IMR-90 (cell line): ENCODE data around the gene CXCL8. TPM values are rescaled to one million over a fixed set of nuclear protein-coding genes. Genes with fewer than 3 reads are reported as not detected.

Source experiments
- ATAC-seq: fragments of 200-7000 bp; cut with Tn5 transposase; 2 replicates; pipeline ENCODE4 v1.9.1; 2020; ENCODE audit warnings: low read depth, mild to moderate bottlenecking, moderate library complexity
- BruUV-seq: library from RNA; stranded (reverse); fragments of 400-500 nt; replicated peaks from 2 replicates; lab custom pipeline; 2021; lab: Mats Ljungman, UMichigan
- CTCF ChIA-PET: fragments of 300-600 bp; formaldehyde crosslinking; extraction: SDS; loops from one replicate; lab custom pipeline; 2021; ENCODE audit warnings: antibody characterized with exemption; lab: Yijun Ruan, JAX
- POLR2A ChIA-PET: fragments of 300-600 bp; sonication (Branson Sonifier 250); formaldehyde crosslinking; loops from one replicate; lab custom pipeline; 2022; ENCODE audit warnings: antibody characterized with exemption; ENCODE audit not compliant: unreplicated experiment; lab: Charles Lee
- DNase-seq: peaks from one replicate; pipeline ENCODE4 v3.0.0; 2013
- H2AFZ ChIP-seq: replicated peaks from 2 replicates; pipeline ENCODE3; 2013; ENCODE audit warnings: low read length, mild to moderate bottlenecking; ENCODE audit not compliant: poor library complexity
- H2AK5ac ChIP-seq: 2 replicates; pipeline ENCODE4 v1.6.1; 2013; ENCODE audit warnings: low read depth, low read length, inconsistent platforms
- H2AK9ac ChIP-seq: replicated peaks from 2 replicates; pipeline ENCODE3; 2013; ENCODE audit warnings: mild to moderate bottlenecking, low read depth, low read length, moderate library complexity; ENCODE audit not compliant: poor library complexity
- H2BK120ac ChIP-seq: 2 replicates; pipeline ENCODE4 v1.6.1; 2013; ENCODE audit warnings: low read depth, low read length, inconsistent platforms
- H2BK15ac ChIP-seq: 3 replicates; pipeline ENCODE4 v1.6.1; 2013; ENCODE audit warnings: low read depth, low read length, inconsistent platforms
- H2BK20ac ChIP-seq: 2 replicates; pipeline ENCODE4 v1.6.1; 2013; ENCODE audit warnings: low read depth, mild to moderate bottlenecking, inconsistent platforms, low read length, moderate library complexity
- H2BK5ac ChIP-seq: 2 replicates; pipeline ENCODE4 v1.6.1; 2013; ENCODE audit warnings: mild to moderate bottlenecking, low read depth, low read length, inconsistent platforms; ENCODE audit not compliant: poor library complexity, severe bottlenecking
- H3K14ac ChIP-seq: replicated peaks from 2 replicates; pipeline ENCODE4 v1.6.1; 2013; ENCODE audit warnings: low read depth, low read length, inconsistent platforms
- H3K18ac ChIP-seq: 2 replicates; pipeline ENCODE4 v1.6.1; 2013; ENCODE audit warnings: low read depth, low read length, control low read depth
- H3K23ac ChIP-seq: 2 replicates; pipeline ENCODE4 v1.6.1; 2013; ENCODE audit warnings: low read depth, low read length, inconsistent platforms
- H3K27ac ChIP-seq: 2 replicates; pipeline ENCODE4 v1.5.1; 2013; ENCODE audit warnings: mild to moderate bottlenecking, control low read depth, low read length; ENCODE audit not compliant: insufficient read depth
- H3K27me3 ChIP-seq: 2 replicates; pipeline ENCODE4 v1.6.1; 2013; ENCODE audit warnings: low read length; ENCODE audit not compliant: control insufficient read depth, insufficient read depth
- H3K36me3 ChIP-seq: 2 replicates; pipeline ENCODE4 v1.6.1; 2013; ENCODE audit warnings: low read length, mixed read lengths; ENCODE audit not compliant: control insufficient read depth, insufficient read depth
- H3K4ac ChIP-seq: 2 replicates; pipeline ENCODE4 v1.6.1; 2013; ENCODE audit warnings: low read depth, low read length, inconsistent platforms
- H3K4me1 ChIP-seq: 2 replicates; pipeline ENCODE4 v1.6.1; 2013; ENCODE audit warnings: low read length, mixed read lengths; ENCODE audit not compliant: control insufficient read depth, insufficient read depth
- H3K4me2 ChIP-seq: 2 replicates; pipeline ENCODE4 v1.6.1; 2013; ENCODE audit warnings: low read depth, mild to moderate bottlenecking, control low read depth, low read length, moderate library complexity
- H3K4me3 ChIP-seq: 2 replicates; pipeline ENCODE4 v1.5.1; 2013; ENCODE audit warnings: low read depth, mild to moderate bottlenecking, control low read depth, low read length, moderate library complexity; ENCODE audit not compliant: insufficient read depth
- H3K56ac ChIP-seq: 2 replicates; pipeline ENCODE4 v1.6.1; 2013; ENCODE audit warnings: low read length, inconsistent platforms; ENCODE audit not compliant: insufficient read depth; ENCODE audit errors: extremely low read depth
- H3K79me1 ChIP-seq, 2 experiments: 2 replicates each; pipeline ENCODE4 v1.6.1; 2013; ENCODE audit warnings: low read length in 2 of 2, inconsistent platforms in 1 of 2, low read depth in 1 of 2
- H3K9ac ChIP-seq: 2 replicates; pipeline ENCODE4 v1.6.1; 2013; ENCODE audit warnings: low read depth, low read length, control low read depth
- H3K9me1 ChIP-seq: 2 replicates; pipeline ENCODE4 v1.6.1; 2013; ENCODE audit warnings: low read length, inconsistent platforms; ENCODE audit not compliant: insufficient read depth
- H3K9me3 ChIP-seq: 2 replicates; pipeline ENCODE4 v1.6.1; 2013; ENCODE audit warnings: low read length; ENCODE audit not compliant: control insufficient read depth, insufficient read depth
- H4K20me1 ChIP-seq: 2 replicates; pipeline ENCODE4 v1.6.1; 2013; ENCODE audit warnings: low read length, inconsistent platforms; ENCODE audit not compliant: insufficient read depth
- H4K5ac ChIP-seq: 2 replicates; pipeline ENCODE4 v1.6.1; 2013; ENCODE audit warnings: mild to moderate bottlenecking, low read depth, low read length, control low read depth
- H4K8ac ChIP-seq, 2 experiments: 2 replicates each; pipeline ENCODE4 v1.6.1; 2013; ENCODE audit warnings: low read depth in 2 of 2, low read length in 2 of 2, control low read depth in 1 of 2, inconsistent platforms in 1 of 2
- H4K91ac ChIP-seq: 2 replicates; pipeline ENCODE4 v1.6.1; 2013; ENCODE audit warnings: low read depth, low read length, inconsistent platforms; ENCODE audit not compliant: insufficient read depth
- CHD1 ChIP-seq: IDR thresholded peaks from 2 replicates; pipeline ENCODE4 v1.6.1; 2012; ENCODE audit warnings: low read depth, low read length, improper control_type of control experiment
- FOS ChIP-seq: fragments of 150-350 bp; IDR thresholded peaks from 2 replicates; pipeline ENCODE4 v1.6.1; 2016; ENCODE audit warnings: low read depth, low read length
- RCOR1 ChIP-seq: IDR thresholded peaks from 2 replicates; pipeline ENCODE4 v1.6.1; 2012; ENCODE audit warnings: mild to moderate bottlenecking, low read length, improper control_type of control experiment; ENCODE audit not compliant: insufficient replicate concordance
- RFX5 ChIP-seq: IDR thresholded peaks from 2 replicates; pipeline ENCODE4 v1.8.0; 2012; ENCODE audit warnings: low read depth, mild to moderate bottlenecking, low read length, moderate library complexity
- SMC3 ChIP-seq: fragments of 150-350 bp; IDR thresholded peaks from 2 replicates; pipeline ENCODE4 v1.6.1; 2016; ENCODE audit warnings: low read depth, mild to moderate bottlenecking, antibody characterized with exemption, low read length, moderate library complexity
- whole genome bisulfite sequencing, 2 experiments: methylation state at CpG; one replicate each; pipeline versions ENCODE4 v1.1.5 to v1.1.7; 2013; ENCODE audit warnings: missing lambda C conversion rate in 2 of 2; ENCODE audit not compliant: insufficient read length in 1 of 2; ENCODE audit errors: extremely low coverage in 2 of 2; 5-methylcytosine and 5-hydroxymethylcytosine counted together
- dilution Hi-C: fragments of 300-500 bp; cut with HindIII; formaldehyde crosslinking; loops from one replicate; pipeline ENCODE4 v1.14.3; 2018; ENCODE audit warnings: low sequenced_read_pairs; ENCODE audit not compliant: unreplicated experiment
- in situ Hi-C: fragments of 300-500 bp; cut with MboI; formaldehyde crosslinking; loops from 3 replicates; pipeline ENCODE4 v1.14.3; 2019; ENCODE audit warnings: low sequenced_read_pairs, inconsistent platforms, mixed read lengths
- intact Hi-C: fragments of 100-400 bp; cut with micrococcal nuclease; formaldehyde crosslinking; loops from 2 replicates; pipeline ENCODE4 v1.10.0; 2022
- polyA plus RNA-seq, 3 experiments: library from polyadenylated mRNA; depleted of rRNA; stranded (reverse); fragments of >200 nt; gene quantifications; 2 replicates each; pipeline ENCODE4 v1.2.3, GENCODE V29; 2012; ENCODE audit warnings: low replicate concordance in 1 of 3
- total RNA-seq: library from RNA; depleted of rRNA; stranded (reverse); fragments of >200 nt; gene quantifications from 2 replicates; pipeline ENCODE4 v1.2.3, GENCODE V29; 2012
- TF ChIP-seq, protein P1 (sequence below): conservative IDR thresholded peaks from 2 replicates; pipeline ENCODE4 v1.5.1; 2012; ENCODE audit warnings: mild to moderate bottlenecking, low read depth, low read length, improper control_type of control experiment
- TF ChIP-seq, protein P2 (sequence below): fragments of 150-350 bp; IDR thresholded peaks from 2 replicates; pipeline ENCODE4 v1.6.1; 2016; ENCODE audit warnings: low read depth, mild to moderate bottlenecking, low read length, moderate library complexity, borderline replicate concordance

The CXCL8 gene
- total and polyA plus RNA-seq, 2 of the 4 experiments (the other 2 are of a cell fraction): 2.2 to 2.7 TPM

DNA sequence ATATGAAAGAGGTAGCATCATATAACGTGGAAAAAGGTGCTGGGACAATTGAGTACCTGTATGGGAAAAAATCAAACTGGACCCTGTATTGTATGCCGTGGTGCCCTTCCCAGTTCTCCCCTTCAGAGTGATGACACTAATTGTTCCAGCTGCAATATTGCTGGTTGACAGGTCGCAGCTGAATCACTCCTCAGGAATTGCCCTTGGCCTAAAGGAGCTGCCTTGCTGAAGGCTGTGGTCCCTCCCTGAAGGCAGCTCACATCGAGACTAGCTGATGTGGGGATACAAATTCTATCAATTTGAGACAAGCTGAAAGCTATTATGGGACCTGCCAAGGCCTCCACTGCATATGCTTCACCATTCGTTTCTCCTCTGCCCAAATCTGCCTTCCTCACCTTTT, 39.3 kb upstream of the CXCL8 start:
- Histone ChIP-seq H3K4ac (peak overlapping the region; percentile 69), H2BK120ac (peak overlapping the region; percentile 62; the same call in 1 of the 2 replicates), H3K27ac (no peak overlapping the region), H2AK9ac (no peak overlapping the region), H2BK20ac (peak overlapping the region; percentile 69), H2BK5ac (no peak overlapping the region), H2AFZ (no peak overlapping the region), H3K4me2 (no peak overlapping the region), H3K9me1 (peaks cover 5% of the 10 kb centered on the region), H2AK5ac (peak overlapping the region; percentile 10; the same call in 1 of the 2 replicates), H4K8ac (peak overlapping the region in 1 of 2 experiments; percentile 43; a peak in 1 of 4 replicates), H3K4me1 (peaks cover 12% of the 10 kb centered on the region), H4K91ac (peak overlapping the region; percentile 7; the same call in 1 of the 2 replicates), H3K18ac (peak overlapping the region; percentile 30; the same call in 1 of the 2 replicates), H3K4me3 (no peak overlapping the region), H3K27me3 (no peaks in the 10 kb centered on the region), H3K9ac (no peak overlapping the region), H4K20me1 (no peaks in the 10 kb centered on the region), H3K79me1 (no peaks in the 10 kb centered on the region), H2BK15ac (peak overlapping the region; percentile 5; the same call in 1 of the 3 replicates), H3K14ac (peak overlapping the region; percentile 39; the same call in 1 of the 2 replicates), H3K23ac (peak overlapping the region; percentile 37; the same call in 1 of the 2 replicates), H3K36me3 (no peaks in the 10 kb centered on the region), H3K56ac (no peak overlapping the region), H4K5ac (no peak overlapping the region), H3K9me3 (no peaks in the 10 kb centered on the region)
- no peak for ATAC-seq
- dilution Hi-C loops: no loop called here
- intact Hi-C loops: no loop called here
- CTCF ChIA-PET: no interaction called here
- 100% methylated on average over 1 of the region's 5 CpGs; no CpG with 5 or more reads in 1 of the 2 experiments for WGBS, 2 experiments
- DNase-seq: peak; percentile 32
- no TSS peak for BruUV-seq
- POLR2A ChIA-PET: no interaction called here
- in situ Hi-C loops: loop anchor here (25.0 kb wide), 1 partner anchor 936 kb away; no protein-coding TSS in a partner anchor
- no peak for TF ChIP-seq RCOR1
- TF ChIP-seq FOS: no peak
- TF ChIP-seq, protein P1, sequence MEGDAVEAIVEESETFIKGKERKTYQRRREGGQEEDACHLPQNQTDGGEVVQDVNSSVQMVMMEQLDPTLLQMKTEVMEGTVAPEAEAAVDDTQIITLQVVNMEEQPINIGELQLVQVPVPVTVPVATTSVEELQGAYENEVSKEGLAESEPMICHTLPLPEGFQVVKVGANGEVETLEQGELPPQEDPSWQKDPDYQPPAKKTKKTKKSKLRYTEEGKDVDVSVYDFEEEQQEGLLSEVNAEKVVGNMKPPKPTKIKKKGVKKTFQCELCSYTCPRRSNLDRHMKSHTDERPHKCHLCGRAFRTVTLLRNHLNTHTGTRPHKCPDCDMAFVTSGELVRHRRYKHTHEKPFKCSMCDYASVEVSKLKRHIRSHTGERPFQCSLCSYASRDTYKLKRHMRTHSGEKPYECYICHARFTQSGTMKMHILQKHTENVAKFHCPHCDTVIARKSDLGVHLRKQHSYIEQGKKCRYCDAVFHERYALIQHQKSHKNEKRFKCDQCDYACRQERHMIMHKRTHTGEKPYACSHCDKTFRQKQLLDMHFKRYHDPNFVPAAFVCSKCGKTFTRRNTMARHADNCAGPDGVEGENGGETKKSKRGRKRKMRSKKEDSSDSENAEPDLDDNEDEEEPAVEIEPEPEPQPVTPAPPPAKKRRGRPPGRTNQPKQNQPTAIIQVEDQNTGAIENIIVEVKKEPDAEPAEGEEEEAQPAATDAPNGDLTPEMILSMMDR: no peak
- TF ChIP-seq, protein P2, sequence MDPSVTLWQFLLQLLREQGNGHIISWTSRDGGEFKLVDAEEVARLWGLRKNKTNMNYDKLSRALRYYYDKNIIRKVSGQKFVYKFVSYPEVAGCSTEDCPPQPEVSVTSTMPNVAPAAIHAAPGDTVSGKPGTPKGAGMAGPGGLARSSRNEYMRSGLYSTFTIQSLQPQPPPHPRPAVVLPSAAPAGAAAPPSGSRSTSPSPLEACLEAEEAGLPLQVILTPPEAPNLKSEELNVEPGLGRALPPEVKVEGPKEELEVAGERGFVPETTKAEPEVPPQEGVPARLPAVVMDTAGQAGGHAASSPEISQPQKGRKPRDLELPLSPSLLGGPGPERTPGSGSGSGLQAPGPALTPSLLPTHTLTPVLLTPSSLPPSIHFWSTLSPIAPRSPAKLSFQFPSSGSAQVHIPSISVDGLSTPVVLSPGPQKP: no peak
- TF ChIP-seq CHD1: no peak
- TF ChIP-seq RFX5: no peak
- no peak for TF ChIP-seq SMC3
